T-helper 1 cell treated with Interleukin-12 subunit alpha and Interleukin-12 subunit beta and Interleukin-4 antibody, amounts not matched to agents 30 ng/mL and 1 ng/mL, for 36 hours (primary cell): Measurements from ENCODE around the gene ANKRD34A. TPM values are rescaled to one million over a fixed set of nuclear protein-coding genes. Genes with fewer than 3 reads are reported as not detected.

Source experiments
- intact Hi-C: fragments of 100-400 bp; cut with micrococcal nuclease; formaldehyde crosslinking; loops from one replicate; pipeline ENCODE4 v1.15.1; 2024
- total RNA-seq: library from RNA; stranded (reverse); gene quantifications from 2 replicates; pipeline ENCODE4 v1.2.3, GENCODE V29; 2022

ANKRD34A gene
- total RNA-seq, 1 donor from 2014 or later: 1.2 TPM

GRCh38 chr1:145992502-145992936, 28.1 kb upstream of the ANKRD34A start:
- intact Hi-C loops: no loop called here

GRCh38 chr1:145991735-145992412, 27.5 kb upstream of the ANKRD34A start:
- intact Hi-C loops: no loop called here

- intact Hi-C loops: no loop called here
Measured at GRCh38 chr1:145990249-145990855, 26.0 kb upstream of the ANKRD34A start.

GRCh38 chr1:145988773-145989172, 24.4 kb upstream of the ANKRD34A start:
- intact Hi-C loops: no loop called here

- intact Hi-C loops: no loop called here
Measured at GRCh38 chr1:145987926-145988325, 23.6 kb upstream of the ANKRD34A start.

DNA sequence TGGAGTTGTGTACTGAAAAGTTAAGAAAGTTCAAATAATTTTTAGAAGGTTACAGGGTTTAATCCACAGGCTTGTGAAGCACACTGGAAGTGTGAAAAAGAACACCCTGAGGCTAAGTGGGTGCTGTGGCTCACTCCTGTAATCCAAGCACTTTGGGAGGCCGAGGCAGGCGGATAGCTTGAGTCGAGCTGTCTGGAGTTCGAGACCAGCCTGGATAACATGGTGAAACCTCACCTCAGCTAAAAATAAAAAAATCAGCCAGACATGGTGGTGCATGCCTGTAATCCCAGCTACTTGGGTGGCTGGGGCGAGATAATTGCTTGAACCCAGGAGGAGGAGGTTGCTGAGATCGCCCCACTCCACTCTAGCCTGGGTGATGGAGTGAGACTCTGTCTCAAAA, 22.2 kb upstream of the ANKRD34A start:
- intact Hi-C loops: no loop called here

GRCh38 chr1:145985502-145986439, 21.4 kb upstream of the ANKRD34A start:
- intact Hi-C loops: loop anchor here (1.0 kb wide), 1 partner anchor 11 kb away; the partner anchor contains the start of gene TXNIP

DNA sequence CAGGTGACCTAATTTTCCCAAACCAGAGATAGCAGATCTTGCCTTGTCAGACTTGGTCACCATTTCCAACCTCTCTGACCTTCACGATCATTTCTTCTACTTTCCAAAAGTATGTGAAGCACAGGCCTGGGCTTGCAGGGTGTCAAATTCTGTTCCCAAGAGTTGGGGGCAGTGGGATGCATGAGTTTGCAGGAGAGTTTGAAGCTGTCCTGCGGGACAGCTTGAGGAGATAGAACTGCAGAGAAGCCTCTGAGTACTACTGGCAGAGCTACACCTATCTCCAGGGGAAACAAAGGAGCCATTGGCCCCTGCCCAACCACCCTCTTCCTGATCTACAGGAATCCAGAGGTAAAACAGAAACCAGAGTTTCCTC, 20.7 kb upstream of the ANKRD34A start:
- intact Hi-C loops: loop anchor here (1.0 kb wide), 1 partner anchor 11 kb away; the partner anchor contains the start of gene TXNIP

DNA sequence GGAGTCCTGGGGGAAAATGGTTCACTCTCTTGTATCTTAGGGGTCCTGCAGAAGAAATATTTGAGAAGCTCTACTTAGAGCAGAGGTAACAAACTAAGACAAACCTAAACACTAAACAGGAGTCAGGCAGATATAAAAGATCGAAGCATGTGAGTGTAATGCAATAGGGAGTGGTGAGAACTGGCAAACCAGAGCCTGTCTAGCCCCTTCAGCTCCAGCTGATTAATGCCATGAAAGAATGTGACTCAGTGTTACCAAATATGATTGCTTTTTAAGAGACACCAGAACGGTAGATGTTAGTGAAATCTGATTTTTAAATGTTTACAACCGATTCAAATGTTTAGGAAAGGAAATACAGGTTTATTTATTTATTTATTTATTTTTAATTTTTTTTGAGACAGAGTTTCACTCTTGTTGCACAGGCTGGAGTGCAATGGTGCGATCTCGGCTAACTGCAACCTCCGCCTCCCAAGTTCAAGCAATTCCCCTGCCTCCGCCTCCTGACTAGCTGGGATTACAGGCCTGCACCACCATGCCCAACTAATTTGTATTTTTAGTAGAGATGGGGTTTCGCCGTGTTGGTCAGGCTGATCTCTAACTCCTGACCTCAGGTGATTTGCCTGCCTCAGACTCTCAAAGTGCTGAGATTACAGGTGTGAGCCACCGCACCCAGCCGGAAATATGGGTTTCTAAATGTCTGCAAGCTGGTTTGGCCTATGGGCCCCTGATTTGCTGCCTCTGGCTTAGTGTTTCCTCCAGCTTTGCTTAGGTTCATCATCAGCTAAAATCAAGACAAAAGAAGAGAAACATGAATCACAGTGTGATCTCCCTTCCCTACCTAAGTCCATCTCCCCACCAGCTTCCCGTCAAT, 19.8 kb upstream of the ANKRD34A start:
- intact Hi-C loops: no loop called here

GRCh38 chr1:145983206-145983675, 18.9 kb upstream of the ANKRD34A start:
- intact Hi-C loops: no loop called here

DNA sequence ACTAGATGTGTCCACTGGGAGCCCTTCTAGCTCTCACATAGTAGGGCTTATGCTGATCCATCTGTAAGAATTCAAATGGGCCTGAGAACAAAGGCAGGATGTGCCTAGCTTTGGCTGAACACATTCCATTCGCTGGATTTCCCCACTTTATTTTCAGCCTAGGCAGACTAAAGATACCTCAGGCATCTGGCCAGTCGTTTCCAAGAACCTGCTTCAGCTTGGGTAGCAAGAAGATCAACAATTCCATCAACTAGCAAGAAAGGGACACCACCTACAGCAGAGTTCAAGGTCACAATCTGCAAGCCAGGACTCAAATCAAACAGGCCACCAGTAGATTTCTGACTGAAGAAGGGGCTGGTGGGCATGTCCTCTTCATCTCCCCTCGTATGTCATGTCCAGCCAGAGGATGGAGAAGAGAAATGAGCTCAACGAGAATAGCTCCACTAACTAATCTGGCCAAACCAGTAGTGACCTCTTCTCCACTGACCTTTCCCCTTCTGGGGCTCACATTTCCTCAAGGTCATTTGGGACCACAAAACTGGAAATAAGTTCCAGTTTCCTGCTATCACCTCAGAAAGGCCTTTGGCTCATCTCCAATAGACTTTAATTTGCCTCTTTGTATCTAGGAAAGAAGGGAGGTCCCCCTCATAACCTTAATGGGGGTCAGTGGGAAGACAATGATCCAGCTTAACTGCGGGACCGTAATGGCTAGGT, 17.8 kb upstream of the ANKRD34A start:
- intact Hi-C loops: no loop called here

DNA sequence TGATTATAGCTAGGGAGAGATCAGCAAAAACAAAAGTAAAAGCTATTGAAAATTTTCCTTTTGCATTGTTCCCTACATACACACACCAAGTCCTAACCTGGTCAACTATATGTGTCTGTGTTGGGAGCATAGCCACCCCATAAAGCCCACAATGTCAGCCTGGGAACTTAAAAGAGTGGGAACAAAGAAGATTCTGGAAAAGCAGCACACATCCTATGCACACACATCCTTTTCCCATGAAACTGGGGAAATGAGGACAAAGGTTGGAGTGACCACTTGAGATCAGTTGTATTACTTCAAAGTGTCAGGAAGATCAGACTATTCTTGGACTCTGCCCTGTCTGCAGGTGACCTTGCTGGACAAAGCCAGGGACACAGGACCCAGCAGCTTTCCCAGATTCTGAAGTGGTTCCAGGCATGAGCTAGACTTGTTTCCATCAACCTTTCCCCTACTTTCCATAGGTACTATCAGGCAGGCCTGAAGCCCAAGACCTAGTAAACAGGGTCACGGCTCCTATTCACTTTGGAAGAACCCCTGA, 16.2 kb upstream of the ANKRD34A start:
- intact Hi-C loops: loop anchor here (2.0 kb wide), 1 partner anchor 72 kb away; no protein-coding TSS in a partner anchor

DNA sequence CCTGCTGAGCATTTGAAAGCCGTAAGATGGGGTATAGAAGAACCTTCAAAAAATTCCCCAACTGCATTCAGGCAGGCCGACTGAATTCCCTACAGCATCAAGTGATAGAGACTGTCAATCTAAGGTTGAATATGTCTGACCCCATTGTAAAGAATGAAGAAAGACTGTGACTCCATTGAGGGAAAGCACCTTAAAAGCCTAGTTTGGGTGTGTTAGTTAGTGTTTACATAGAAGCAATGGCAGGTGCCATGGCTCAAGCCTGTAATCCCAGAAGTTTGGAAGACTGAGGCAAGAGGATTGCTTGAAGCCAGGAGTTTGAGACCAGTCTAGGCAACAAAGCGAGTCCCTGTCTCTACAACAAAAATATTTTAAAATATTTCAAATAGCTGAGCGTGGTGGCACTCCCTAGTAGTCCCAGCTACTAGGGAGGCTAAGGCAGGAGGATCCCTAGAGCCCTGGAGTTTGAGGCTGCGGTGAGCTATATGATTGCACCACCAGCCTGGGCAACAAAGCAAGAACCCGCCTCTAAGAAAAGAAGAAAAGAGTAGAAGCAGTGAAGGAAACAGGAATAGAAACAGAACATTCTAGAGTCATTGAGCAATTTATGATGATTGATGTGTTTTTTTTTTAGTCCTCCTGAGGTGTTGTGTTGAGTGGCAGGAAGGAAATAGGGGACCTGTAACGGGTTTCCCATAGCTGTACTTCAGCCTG, 15.5 kb upstream of the ANKRD34A start:
- intact Hi-C loops: loop anchor here (1.0 to 2.0 kb wide), 7 partner anchors 16 to 121 kb away; partner anchors contain the start of genes ANKRD34A, PIAS3, POLR3GL and RBM8A

GRCh38 chr1:145978854-145979745, 14.7 kb upstream of the ANKRD34A start:
- intact Hi-C loops: loop anchor here (1.0 to 2.0 kb wide), 7 partner anchors 15 to 120 kb away; partner anchors contain the start of genes ANKRD34A, LIX1L, PIAS3 and POLR3GL

GRCh38 chr1:145978471-145978853, 14.1 kb upstream of the ANKRD34A start:
- intact Hi-C loops: loop anchor here (1.0 to 2.0 kb wide), 2 partner anchors 20 to 120 kb away; partner anchors contain the start of genes LIX1L and PIAS3

GRCh38 chr1:145977486-145978470, 13.4 kb upstream of the ANKRD34A start:
- intact Hi-C loops: loop anchor here (1.0 to 2.0 kb wide), 5 partner anchors 19 to 131 kb away; partner anchors contain the start of genes LIX1L and PIAS3
